Measurements from ENCODE around the gene DSG1. TPM values are rescaled to one million over a fixed set of nuclear protein-coding genes. Genes with fewer than 3 reads are reported as not detected.

DSG1 gene
- total RNA-seq = not detected in 2 replicates

DNA sequence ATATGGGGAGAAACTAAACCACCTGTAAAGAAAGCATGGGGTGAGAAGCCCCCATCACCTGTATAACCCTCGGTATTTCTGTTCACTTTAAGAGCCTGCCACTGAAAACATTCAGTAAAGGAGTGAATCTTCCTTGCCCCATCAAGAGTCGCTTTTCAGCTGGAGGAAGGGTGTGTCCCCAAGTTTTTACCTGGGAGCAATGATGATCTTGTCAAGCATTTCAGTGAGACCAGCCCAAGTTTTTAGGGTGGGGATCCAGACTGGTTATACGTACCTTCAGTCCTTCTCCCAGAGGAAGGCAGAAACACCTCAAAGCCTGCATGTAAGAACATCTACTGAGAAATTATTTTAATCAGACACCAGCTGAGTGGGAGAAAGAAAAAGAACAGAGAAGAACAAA is at the start of gene DSG1:
Gene DSG1 (plus strand): TSS at position 301 of the 400 bp plus-strand sequence. CDS start 141 bp downstream, outside the sequence.

GRCh38 chr18:31376477-31376876 is 58.5 kb downstream of the DSG1 start, which contains the start of gene DSG4:
DSG4 (plus strand) TSS chr18:31376777; CDS start chr18:31376912, 135 bp downstream.

Other genes with a start within 250 kb of the DSG1 start
- gene DSC2, start 215.7 kb upstream of the DSG1 start, total RNA-seq = under 0.01 TPM in 1 of 2 replicates, not detected in the other
- gene DSC1, start 155.3 kb upstream of the DSG1 start, total RNA-seq = not detected in 2 replicates
- gene DSG4, start 58.6 kb downstream of the DSG1 start, total RNA-seq = not detected in 2 replicates
- under 0.01 and 0.12 TPM in 2 replicates for gene DSG3, start 129.6 kb downstream of the DSG1 start, total RNA-seq
- 22.2 and 30.1 TPM in 2 replicates for gene DSG2, start 180.0 kb downstream of the DSG1 start, total RNA-seq